GM18520 (cell line): ENCODE measurements around the gene KCNK4.
"Not testable (repeated sequence)": the region's sequence is repeated elsewhere in the genome, so short reads cannot be mapped to it uniquely, and the experiment has no call there.

Experiments
- ATAC-seq: cut with Tn5 transposase; IDR thresholded peaks from one replicate; pipeline ENCODE4 v1.9.1; 2021; ENCODE audit not compliant: unreplicated experiment

Gene KCNK4

GRCh38 chr11:64305691-64306562, 14.8 kb downstream of the KCNK4 start:
- ATAC-seq = no peak

DNA sequence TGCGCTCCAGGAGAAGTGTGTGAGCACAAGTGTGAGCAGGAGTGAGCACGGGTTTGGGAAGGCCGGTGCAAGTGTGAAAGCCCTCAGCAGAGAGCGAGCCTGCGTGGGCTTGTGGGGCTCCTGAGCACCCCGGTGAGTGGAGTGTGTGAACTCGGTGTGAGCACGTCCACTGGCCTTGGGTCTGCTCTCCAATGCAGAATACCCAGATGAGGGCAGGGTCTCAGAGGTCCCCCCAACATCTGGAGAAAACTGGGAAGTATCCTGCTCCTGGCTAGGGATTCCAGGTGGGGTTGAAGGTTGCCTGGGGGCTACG, 15.4 kb downstream of the KCNK4 start:
- no peak for ATAC-seq

DNA sequence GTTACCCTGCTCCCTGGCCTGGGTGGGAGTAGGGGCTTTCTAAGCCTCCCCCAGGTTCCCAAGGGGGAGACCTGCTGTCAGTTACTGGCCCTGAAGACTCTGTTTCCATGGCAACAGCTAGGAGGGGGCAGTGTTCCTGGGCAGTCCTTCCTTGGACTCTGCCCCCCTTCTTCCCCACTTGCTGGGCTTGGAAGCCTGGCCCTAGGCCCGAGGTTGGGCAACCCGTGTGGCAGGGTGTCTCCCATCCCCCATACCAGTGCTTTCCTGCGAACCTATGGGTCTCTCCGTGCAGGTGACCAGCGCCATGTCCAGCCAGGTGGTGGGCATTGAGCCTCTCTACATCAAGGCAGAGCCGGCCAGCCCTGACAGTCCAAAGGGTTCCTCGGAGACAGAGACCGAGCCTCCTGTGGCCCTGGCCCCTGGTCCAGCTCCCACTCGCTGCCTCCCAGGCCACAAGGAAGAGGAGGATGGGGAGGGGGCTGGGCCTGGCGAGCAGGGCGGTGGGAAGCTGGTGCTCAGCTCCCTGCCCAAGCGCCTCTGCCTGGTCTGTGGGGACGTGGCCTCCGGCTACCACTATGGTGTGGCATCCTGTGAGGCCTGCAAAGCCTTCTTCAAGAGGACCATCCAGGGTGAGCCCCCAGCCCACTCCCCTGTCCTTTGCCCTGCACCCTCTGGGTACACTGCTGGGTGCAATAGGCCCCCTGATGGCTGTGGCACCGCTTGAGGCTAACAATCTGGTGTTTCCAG, 15.9 kb downstream of the KCNK4 start:
- no peak for ATAC-seq

- not testable (repeated sequence) for ATAC-seq
Measured at GRCh38 chr11:64307795-64308194, 16.7 kb downstream of the KCNK4 start.

GRCh38 chr11:64312947-64313346, 21.8 kb downstream of the KCNK4 start:
- no peak for ATAC-seq

DNA sequence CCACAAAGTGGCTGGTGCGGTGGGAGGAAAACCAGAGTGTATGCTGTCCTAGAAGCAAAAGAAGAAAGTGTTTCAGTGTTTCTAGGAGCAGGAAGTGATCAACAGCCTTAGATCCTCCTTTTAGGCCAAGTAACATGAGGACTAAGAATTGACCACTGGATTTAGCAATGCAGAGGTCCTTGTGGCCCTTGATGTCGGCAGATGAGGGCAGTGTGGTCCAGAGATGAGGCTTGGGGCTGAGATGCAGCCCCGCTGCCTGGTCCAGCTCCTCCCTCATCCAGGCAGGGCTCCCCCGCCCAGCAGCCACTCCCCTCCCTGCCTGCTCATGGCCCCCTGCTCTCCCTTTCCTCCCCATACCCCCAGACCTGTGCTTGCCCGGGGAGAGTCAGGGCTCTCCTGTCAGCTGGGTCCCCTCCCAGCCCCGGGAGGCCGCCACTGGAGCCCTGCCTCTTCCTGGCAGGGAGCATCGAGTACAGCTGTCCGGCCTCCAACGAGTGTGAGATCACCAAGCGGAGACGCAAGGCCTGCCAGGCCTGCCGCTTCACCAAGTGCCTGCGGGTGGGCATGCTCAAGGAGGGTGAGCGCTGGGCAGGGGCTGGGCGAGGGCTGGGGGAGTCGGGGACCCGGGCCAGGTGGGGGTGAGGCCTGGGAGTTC, 22.5 kb downstream of the KCNK4 start:
- no peak for ATAC-seq

GRCh38 chr11:64314146-64314804, 23.2 kb downstream of the KCNK4 start:
- ATAC-seq = no peak

GRCh38 chr11:64314805-64315561, 23.9 kb downstream of the KCNK4 start:
- ATAC-seq = no peak

GRCh38 chr11:64315667-64316526, 24.8 kb downstream of the KCNK4 start:
- ATAC-seq = not testable (repeated sequence)

GRCh38 chr11:64316672-64317324, 25.7 kb downstream of the KCNK4 start:
- no peak for ATAC-seq

GRCh38 chr11:64317325-64317960, 26.3 kb downstream of the KCNK4 start, which contains the start of gene TRMT112:
Gene TRMT112 (minus strand): TSS chr11:64317559. CDS start chr11:64317526, 33 bp downstream.
- ATAC-seq = peak; percentile 51

- ATAC-seq = peak; percentile 66
Measured at GRCh38 chr11:64317961-64318765, 27.1 kb downstream of the KCNK4 start, which contains the start of gene PRDX5. Gene PRDX5 (plus strand): TSS chr11:64318121. CDS start chr11:64318216, 95 bp downstream.

DNA sequence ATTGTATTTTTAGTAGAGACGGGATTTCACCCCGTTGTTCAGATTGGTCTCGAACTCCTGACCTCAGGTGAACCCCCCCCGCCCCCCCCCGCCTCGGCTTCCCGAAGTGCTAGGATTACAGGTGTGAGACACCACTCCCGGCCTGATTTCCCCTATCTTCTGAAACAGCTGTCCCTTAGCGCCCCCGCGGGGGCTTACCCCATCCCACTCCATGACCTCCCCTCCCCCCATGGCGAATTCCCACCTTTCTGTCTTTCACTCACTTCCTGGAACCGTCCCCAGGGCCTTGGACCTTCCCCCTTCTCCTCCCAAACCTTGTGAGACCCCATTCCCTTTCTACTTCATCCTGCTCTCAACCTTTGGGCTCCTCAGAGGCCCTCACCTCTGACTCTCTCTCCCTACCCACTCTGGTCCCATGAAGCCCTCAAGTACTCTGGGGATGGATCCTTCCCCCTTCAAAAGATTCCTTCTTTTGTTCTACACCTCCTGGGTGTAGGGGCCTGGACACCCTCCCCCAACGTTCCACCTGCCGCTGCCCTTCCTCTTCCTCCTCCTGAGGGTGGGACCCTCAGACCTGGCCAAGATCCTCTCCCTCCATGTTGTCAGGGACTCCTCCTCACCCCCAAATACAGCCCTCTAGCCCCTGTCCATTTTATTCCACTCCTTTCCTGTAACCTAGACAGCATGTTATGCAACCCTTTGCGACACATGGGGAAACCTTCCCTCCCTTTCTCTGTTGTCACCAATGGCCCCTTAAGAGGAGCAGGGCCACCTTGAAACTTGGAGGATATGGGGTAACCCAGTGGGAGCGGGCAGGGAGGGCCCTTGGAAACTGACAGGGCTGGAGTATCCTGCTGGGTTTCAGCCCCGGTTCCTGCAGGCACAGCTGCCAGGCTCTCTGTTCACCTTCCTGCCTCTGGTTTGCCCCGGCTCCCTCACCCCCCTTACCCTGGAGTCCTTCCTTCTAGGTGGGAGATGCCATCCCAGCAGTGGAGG, 28.0 kb downstream of the KCNK4 start:
- ATAC-seq = no peak

- ATAC-seq = no peak
Measured at GRCh38 chr11:64320556-64320955, 29.5 kb downstream of the KCNK4 start.

GRCh38 chr11:64321026-64321425, 29.9 kb downstream of the KCNK4 start:
- no peak for ATAC-seq

- ATAC-seq = no peak
Measured at GRCh38 chr11:64321533-64321932, 30.4 kb downstream of the KCNK4 start.
